Measurements from ENCODE around the gene WDR19.

Gene WDR19

GRCh38 chr4:39232100-39232499, 49.8 kb downstream of the WDR19 start:
- TF ChIP-seq CTCF (IDR thresholded peaks at IDR 0.05) = no peak
- no peaks in the 10 kb centered on the region for H3K27me3 ChIP-seq
- no peak overlapping the region for H3K27ac ChIP-seq
- H3K4me1 ChIP-seq = peaks cover 0 to 16% (median 0%) of the 10 kb centered on the region in 4 donors
- H3K4me3 ChIP-seq = no peak overlapping the region
- H3K36me3 ChIP-seq = peaks cover 20 to 49% (median 30%) of the 10 kb centered on the region in 3 donors
- intact Hi-C loops (cut with DNase I; ENCODE audit: low total_unique reads) = no loop called here
- no peaks in the 10 kb centered on the region for H3K9me3 ChIP-seq
- DNase-seq = no peak

GRCh38 chr4:39233114-39233513, 50.8 kb downstream of the WDR19 start:
- Histone ChIP-seq H3K9me3 (no peaks in the 10 kb centered on the region), H3K27ac (no peak overlapping the region), H3K36me3 (peaks cover 20 to 59% (median 30%) of the 10 kb centered on the region in 3 donors), H3K4me1 (peaks cover 0 to 8% (median 0%) of the 10 kb centered on the region in 4 donors), H3K27me3 (no peaks in the 10 kb centered on the region), H3K4me3 (no peak overlapping the region)
- intact Hi-C loops (cut with DNase I; ENCODE audit: low total_unique reads) = no loop called here
- no peak for TF ChIP-seq CTCF (IDR thresholded peaks at IDR 0.05)
- DNase-seq = no peak

GRCh38 chr4:39233783-39234182, 51.5 kb downstream of the WDR19 start:
- Histone ChIP-seq H3K27ac (no peak overlapping the region), H3K36me3 (peaks cover 20 to 65% (median 30%) of the 10 kb centered on the region in 3 donors), H3K4me1 (peaks cover 0 to 2% (median 0%) of the 10 kb centered on the region in 4 donors), H3K4me3 (no peak overlapping the region), H3K9me3 (no peaks in the 10 kb centered on the region), H3K27me3 (no peaks in the 10 kb centered on the region)
- no peak for TF ChIP-seq CTCF (IDR thresholded peaks at IDR 0.05)
- no peak for DNase-seq
- intact Hi-C loops (cut with DNase I; ENCODE audit: low total_unique reads) = no loop called here

GRCh38 chr4:39235021-39235420, 52.7 kb downstream of the WDR19 start:
- peaks cover 20 to 67% (median 30%) of the 10 kb centered on the region in 3 donors for H3K36me3 ChIP-seq
- H3K4me1 ChIP-seq = no peaks in the 10 kb centered on the region
- H3K27me3 ChIP-seq = no peaks in the 10 kb centered on the region
- intact Hi-C loops (cut with DNase I; ENCODE audit: low total_unique reads) = no loop called here
- no peaks in the 10 kb centered on the region for H3K9me3 ChIP-seq
- no peak overlapping the region for H3K27ac ChIP-seq
- no peak overlapping the region for H3K4me3 ChIP-seq
- no peak for DNase-seq
- TF ChIP-seq CTCF (IDR thresholded peaks at IDR 0.05) = no peak

- H3K27ac ChIP-seq = no peak overlapping the region
- no peaks in the 10 kb centered on the region for H3K4me1 ChIP-seq
- H3K36me3 ChIP-seq = peaks cover 14 to 66% (median 30%) of the 10 kb centered on the region in 3 donors
- no peaks in the 10 kb centered on the region for H3K27me3 ChIP-seq
- no peak for DNase-seq
- TF ChIP-seq CTCF (IDR thresholded peaks at IDR 0.05) = no peak
- H3K9me3 ChIP-seq = no peaks in the 10 kb centered on the region
- H3K4me3 ChIP-seq = no peak overlapping the region
- intact Hi-C loops (cut with DNase I; ENCODE audit: low total_unique reads) = no loop called here
These were observed 53.4 kb downstream of the WDR19 start for GRCh38 chr4:39235696-39236095.

GRCh38 chr4:39237179-39237578, 54.9 kb downstream of the WDR19 start:
- Histone ChIP-seq H3K27me3 (no peaks in the 10 kb centered on the region), H3K4me3 (no peak overlapping the region), H3K36me3 (peaks cover 7 to 75% (median 24%) of the 10 kb centered on the region in 3 donors), H3K4me1 (no peaks in the 10 kb centered on the region), H3K9me3 (no peaks in the 10 kb centered on the region), H3K27ac (no peak overlapping the region)
- no peak for DNase-seq
- intact Hi-C loops (cut with DNase I; ENCODE audit: low total_unique reads) = no loop called here
- TF ChIP-seq CTCF (IDR thresholded peaks at IDR 0.05) = no peak
